T-helper 2 cell treated with Interferon-gamma antibody and Interleukin-4, amounts not matched to agents 100 ng/mL and 5 ng/mL, for 36 hours (primary cell): ENCODE measurements around the gene AATK. TPM values are rescaled to one million over a fixed set of nuclear protein-coding genes. Genes with fewer than 3 reads are reported as not detected.

Experiments used
- intact Hi-C: fragments of 100-400 bp; cut with micrococcal nuclease; formaldehyde crosslinking; loops from one replicate; pipeline ENCODE4 v1.15.1; 2023
- total RNA-seq: library from RNA; stranded (reverse); gene quantifications from 2 replicates; pipeline ENCODE4 v1.2.3, GENCODE V29; 2022

The AATK gene
- total RNA-seq, 1 donor from 2014 or later = 0.27 TPM

GRCh38 chr17:81115749-81116464, 50.1 kb downstream of the AATK start:
- intact Hi-C loops = no loop called here

GRCh38 chr17:81115219-81115618, 50.8 kb downstream of the AATK start:
- intact Hi-C loops = no loop called here

DNA sequence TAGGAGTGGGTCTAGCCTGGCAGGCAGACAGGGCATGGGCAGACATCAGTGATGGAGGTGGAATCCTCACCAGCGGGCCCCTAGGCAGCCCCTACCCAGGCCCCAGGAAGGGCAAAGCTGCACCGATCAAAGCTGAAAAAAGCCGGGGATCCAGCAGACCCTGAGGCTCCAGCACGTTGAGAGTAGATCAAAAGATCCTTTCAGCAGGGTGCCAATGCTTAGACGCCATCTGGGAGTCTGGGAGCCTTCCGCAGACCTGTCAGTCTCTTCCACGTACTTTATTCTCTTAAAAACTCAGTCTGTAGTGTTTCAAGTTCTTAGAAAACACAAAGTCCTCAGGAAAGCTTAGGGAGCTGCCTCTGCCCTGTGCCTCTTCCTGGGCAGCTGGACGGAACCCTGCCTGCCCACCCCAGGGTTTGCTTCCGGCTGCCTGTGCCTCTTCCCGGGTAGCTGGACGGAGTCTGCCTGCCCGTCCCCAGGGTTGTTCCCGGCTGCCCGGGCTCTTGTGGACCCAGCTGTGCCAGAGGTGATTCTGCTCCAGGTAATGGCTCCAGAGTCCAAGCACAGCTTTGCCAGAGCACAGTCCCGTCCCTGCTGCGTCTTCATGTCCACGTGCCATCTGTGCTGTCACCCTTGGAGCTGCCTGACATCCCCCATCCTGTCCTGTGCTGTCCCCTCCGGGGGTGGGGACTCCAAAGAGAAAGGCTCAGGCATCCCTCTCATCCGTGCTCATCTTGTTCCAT, 51.5 kb downstream of the AATK start:
- intact Hi-C loops = no loop called here

DNA sequence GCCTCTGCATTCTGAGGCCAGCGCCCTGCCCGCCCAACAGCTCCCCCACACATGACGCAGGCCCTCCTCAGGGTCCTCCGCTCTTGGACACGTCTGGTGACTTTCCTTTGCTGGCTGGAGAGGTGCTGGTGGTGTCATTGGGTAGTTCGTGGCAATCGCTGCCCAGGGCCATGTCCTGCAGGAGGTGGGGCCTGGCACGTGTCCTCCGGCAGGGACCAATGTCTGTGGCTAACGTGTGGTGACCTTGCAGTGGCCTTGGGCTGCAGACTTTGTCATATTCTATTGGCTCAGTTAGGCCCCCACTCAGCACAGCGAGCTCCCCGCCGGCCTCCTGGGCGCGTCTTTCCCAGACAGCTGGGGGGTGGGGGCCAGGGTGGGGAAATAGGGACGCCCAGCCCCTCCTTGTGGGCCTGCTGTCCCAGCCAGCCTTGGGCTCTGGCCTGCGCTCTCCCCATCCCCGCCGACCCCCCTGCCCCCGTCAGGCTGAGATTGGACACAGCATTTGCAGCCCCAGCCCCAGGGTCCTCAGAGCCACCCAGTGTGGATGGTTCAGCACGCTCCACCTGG, 52.8 kb downstream of the AATK start:
- intact Hi-C loops = no loop called here

GRCh38 chr17:81112450-81112849, 53.6 kb downstream of the AATK start:
- intact Hi-C loops = no loop called here

GRCh38 chr17:81111066-81111465, 55.0 kb downstream of the AATK start:
- intact Hi-C loops = no loop called here

GRCh38 chr17:81110488-81111040, 55.5 kb downstream of the AATK start:
- intact Hi-C loops = no loop called here

DNA sequence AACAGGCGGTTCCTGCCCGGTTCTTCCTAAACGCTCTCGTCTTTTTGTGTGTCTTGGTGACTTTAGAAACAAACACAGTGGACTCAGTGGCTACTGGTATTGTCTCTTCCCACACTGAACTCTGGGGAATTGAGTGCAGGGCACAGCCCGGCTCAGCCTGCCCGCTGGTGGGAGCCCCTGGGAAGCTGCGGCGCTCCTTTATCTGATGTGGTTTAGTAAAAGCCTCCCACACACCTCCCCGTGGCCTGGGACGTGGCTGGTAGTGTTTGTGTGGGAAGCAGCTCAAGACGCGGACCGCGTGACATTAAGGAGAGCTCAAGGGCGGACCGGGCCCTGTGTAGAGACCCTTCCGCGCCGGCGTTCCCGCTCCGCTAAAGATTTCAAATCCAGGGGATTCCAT, 56.1 kb downstream of the AATK start:
- intact Hi-C loops = no loop called here

- intact Hi-C loops = no loop called here
Observed at GRCh38 chr17:81108220-81108619, 57.8 kb downstream of the AATK start.

DNA sequence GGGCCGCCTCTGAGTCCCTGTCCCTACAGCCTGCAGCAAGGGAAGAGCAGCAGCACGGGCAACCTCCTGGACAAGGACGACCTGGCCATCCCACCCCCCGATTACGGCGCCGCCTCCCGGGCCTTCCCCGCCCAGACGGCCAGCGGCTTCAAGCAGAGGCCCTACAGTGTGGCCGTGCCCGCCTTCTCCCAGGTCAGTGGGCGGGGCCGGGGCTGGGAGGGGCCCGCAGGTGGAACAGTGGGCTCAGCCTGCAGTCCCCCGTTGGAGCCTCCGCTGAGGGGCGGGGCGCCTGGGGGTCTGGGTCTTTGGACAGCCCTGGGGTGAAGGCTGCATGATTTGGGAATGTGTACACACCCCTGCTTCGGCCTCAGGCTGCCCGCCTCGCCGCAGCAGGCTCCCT, 59.3 kb downstream of the AATK start:
- intact Hi-C loops = no loop called here

DNA sequence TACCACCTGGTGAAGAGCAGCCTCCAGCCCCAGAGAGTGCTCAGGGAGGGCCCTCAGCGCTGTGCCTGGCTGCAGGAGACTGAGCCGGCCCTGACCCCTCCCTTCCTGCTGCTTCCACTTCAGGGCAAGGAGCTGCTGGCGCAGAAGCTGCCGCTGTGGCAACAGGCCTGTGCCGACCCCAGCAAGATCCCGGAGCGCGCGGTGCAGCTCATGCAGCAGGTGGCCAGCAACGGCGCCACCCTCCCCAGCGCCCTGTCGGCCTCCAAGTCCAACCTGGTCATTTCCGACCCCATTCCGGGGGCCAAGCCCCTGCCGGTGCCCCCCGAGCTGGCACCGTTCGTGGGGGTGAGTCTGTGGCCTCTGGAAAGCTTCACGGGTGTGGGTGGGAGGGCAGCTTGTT, 62.6 kb downstream of the AATK start:
- intact Hi-C loops = no loop called here

GRCh38 chr17:81102869-81103268, 63.2 kb downstream of the AATK start:
- intact Hi-C loops = no loop called here

GRCh38 chr17:81102352-81102751, 63.7 kb downstream of the AATK start:
- intact Hi-C loops = no loop called here

DNA sequence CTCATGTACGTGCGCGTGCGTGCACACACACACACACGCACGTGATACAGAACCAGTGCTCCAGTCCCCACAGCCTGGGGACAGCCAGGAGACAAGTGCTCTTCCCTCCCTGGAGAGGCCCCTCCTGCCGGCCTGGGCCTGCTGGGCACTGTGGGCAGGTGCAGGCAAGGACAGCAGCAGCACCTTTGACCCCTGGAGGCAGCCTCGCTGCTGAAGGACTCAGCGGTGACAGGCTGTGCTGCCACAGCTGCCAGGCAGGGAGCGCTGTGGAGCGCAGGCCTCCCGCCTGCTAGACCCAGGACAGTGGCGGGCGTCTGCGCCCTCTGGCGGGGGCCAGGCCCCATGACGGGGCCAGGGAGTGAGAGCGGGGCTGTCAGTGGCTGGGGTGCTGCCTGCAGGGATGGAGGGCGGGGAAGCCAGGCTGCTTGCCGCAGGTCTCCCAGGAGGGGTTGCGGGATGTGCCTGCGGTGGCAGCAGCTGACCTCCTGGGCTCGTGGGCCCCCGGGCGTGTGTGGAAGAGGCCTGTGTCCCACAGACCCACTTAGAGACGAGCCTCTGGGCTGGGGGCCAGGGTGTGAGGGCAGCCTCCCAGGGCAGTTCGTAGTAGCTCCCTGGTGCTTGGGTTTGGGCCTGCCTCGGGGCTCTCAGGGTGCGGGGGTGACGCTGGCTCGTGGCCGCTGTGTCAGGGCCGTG, 64.3 kb downstream of the AATK start:
- intact Hi-C loops = loop anchor here (1.0 kb wide), 3 partner anchors 66 to 112 kb away; partner anchors contain the start of gene BAIAP2

DNA sequence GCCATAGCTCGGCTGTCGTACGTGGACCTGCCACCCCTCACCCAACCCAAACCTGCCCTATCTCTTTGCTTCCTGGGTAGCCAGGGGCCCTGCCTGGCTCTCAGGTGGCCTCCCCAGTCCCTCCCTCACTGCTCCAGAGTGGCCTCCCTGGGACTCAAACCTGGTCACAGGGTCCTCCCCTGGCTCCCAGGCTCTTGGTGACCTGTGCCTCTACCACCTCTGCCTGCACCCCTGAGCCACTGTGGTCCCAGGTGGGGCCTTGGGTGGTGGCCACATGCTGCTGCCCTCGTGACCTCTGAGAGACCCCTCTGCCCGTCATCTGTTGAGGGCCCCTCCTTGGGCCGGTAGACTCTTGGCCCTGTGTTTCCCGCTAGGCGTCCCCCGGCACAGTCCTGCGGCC, 65.4 kb downstream of the AATK start:
- intact Hi-C loops = loop anchor here (1.0 kb wide), 3 partner anchors 65 to 111 kb away; partner anchors contain the start of gene BAIAP2

GRCh38 chr17:81099888-81100287, 66.1 kb downstream of the AATK start:
- intact Hi-C loops = no loop called here

DNA sequence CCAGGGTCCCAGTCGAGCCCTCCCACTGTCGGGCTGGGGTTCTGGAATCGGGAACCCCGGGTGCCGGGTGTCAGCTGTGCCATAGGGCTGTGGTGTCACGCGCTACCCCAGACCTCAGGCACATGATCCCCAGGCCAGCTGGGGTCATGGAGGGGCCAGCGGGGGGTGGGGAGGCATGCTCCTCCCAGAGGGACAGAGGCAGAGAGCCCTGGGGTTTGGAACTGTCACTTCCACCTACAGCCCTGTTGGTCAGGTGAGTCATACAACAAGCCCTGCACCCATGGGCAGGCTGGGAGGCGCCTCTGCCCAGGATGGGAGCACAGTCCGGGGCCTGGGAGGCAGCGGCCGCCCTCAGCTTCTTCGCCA, 68.1 kb downstream of the AATK start:
- intact Hi-C loops = no loop called here

DNA sequence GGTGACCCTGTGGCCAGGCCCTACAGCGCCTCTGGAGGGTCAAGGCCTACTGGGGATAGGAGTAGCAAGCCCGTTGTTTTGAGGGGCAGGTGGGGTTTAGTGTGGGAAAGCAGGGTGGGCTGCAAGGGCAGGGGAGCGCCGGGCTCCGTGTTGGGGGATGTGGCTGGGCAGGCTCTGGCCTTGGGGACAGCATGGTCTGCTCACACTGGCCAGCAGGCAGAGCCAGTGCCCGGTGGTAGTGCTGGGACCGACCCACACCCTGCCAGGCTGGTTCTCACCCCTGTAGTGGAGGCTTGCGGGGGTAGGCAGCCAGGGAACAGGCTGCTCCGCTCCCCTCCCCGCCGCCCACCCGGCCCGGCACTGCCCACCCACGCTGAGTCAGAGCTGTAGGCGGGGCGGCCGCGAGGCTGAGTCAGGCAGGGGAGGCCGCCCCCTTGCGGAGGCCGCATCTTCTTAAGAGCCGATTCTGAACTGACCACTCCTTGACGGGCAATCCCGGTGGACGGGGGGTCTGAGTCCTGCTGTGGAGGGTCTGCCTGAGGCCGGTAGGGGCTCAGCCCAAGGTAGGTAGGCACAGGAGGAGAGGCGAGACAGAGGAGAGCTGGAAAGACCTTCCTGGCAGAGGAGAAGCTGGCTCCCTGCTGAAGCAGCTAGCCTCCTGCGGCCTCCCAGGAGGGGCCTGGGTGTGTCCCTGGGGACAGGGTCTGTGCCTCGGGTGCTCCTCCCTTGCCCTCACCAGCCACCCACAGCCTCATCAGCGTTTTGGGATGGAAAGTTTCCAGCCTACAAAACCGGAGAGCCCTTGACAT, 68.7 kb downstream of the AATK start:
- intact Hi-C loops = no loop called here

GRCh38 chr17:81096741-81097133, 69.3 kb downstream of the AATK start:
- intact Hi-C loops = no loop called here

GRCh38 chr17:81095383-81095762, 70.6 kb downstream of the AATK start:
- intact Hi-C loops = no loop called here
